HL-60/S4 (cell line): ENCODE data around the gene CYP2U1.

Experiments
- in situ Hi-C: fragments of 300-500 bp; cut with MboI; formaldehyde crosslinking; loops from 2 replicates; pipeline ENCODE4 v1.14.3; 2022; ENCODE audit warnings: low sequenced_read_pairs

CYP2U1 gene

DNA sequence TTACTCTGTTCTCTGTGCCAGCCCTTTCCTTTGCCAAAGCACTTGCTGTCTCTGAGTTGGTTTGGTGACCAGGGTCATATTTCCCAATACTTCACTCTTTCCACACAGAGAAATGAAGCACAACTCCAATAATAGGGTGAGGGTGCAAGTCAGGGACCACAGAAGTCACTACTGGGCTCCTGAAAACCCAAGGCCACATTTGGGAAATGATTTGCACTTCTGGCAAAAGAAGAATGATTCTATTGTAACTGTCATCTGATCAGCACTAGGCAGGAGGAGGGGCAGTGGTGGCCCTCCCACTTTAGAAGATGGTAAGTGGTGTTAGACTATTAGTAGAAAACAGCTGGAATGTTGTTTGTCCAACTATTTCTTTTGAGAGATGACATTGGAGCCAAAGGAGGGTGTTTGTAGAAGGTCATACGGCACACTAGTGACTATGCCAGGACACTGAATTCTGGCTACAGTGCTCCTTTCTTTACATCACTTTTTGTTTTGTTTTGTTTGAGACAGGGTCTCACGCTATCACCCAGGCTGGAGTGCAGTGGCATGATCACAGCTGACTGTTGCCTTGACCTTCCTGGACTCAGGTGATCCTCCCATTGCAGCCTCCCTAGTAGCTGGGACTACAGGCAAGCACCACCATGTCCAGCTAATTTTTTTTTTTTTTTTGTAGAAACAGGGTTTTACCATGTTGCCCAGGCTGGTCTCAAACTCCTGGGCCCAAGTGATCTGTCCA is 47.5 kb downstream of the CYP2U1 start:
- in situ Hi-C loops = no loop called here

DNA sequence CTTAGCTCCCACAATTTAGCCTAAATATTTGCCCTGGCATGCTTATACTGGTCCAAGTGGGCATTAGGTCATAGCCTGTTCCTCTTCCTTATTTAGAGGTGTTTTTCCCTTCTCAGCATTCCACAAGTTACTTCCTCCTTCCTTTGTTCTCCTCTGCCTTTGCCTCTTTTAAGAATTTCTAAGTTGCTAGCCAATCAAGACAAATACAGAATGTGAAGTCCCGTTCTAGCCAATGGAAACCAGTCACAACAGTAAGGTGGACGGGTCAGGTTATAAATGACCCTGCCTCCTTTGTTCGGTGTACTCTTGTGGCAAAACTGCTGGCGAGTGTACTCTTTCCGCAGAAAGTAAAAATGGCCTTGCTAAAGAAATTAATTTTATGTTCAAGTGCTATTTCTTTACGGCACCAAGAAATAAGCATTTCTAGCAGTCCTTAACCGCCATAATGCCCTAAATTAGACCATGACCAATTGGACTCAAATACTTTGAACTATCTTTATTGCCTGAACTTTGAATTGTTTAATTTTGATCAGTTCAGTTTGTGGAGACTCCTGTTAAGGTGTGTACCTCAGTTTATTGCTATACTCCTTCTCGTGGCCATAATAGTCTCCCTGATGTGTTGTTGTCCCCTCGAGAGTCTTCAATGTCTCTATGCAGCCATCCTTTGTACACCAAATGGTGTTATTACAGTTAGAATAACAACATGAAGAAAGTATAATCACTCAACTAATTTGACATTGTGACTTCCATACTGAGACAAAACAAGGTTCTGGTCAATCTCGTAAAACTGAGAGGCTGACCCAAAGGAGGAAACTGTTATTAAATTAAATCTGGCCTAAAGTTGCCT is 56.8 kb downstream of the CYP2U1 start:
- in situ Hi-C loops = no loop called here

DNA sequence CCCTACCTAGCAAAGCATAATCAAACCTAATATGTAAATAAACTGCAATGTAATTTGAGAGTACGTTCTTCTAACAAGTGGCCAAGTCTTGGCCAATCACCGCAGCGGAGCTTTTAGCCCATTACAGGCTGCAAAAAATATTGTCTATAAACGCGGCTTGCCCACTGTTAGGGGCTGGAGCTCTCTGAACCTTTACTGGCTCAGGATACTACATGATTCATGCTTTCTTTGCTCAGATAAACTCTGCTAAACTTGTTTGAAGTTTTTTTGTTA is 57.4 kb downstream of the CYP2U1 start:
- in situ Hi-C loops = no loop called here

DNA sequence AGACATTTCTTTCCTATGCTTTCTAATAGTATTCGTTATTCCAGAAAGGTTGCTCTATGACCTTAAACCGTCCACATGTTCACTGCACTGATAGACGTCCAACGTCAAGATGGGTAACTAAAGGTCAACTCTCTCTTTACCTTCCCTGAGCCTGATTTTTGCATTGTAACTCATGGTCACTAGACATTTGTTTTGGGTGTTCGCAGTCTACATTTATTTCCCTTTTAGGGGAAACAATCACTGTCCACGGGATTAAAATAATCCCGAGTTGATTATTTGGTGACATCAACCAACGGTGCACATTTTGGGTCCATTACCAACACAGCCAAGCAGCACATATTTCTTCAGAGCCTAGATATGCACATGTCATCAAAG is 57.8 kb downstream of the CYP2U1 start:
- in situ Hi-C loops = no loop called here

DNA sequence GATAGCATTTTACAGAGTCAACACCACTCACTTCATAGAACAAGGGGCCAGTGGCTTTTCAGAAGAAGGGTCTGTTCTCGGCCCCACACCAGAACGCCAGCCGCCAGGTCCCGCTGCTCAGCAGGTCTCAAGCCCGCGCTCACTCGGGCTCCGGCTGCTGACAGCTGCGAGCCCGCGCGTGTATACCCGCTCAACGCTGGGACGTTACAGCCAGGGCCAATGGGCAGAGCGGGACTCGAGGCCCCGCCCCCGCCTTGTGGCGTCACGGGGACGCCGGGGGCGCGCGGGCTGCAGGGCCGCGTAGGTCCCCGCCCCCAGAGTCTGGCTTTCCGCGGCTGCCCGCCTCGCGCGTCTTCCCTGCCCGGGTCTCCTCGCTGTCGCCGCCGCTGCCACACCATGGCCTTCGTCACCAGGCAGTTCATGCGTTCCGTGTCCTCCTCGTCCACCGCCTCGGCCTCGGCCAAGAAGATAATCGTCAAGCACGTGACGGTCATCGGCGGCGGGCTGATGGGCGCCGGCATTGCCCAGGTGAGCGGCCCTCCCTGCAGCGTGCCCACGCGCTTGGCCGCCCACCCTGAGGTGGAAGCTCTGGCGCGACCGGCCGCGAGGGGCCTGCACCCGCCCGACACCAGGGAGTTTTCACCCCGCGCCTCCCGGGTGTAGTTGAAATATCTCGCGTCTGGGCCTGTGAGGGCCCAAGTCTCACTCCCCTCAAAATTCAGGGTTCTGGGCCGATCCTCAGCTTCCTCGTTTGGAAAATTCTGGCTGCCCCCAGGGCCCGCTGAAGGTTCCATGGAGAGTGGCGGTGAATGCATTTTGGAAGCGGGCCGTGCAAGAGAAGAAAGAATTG is 58.4 kb downstream of the CYP2U1 start, which contains the start of gene HADH:
Gene HADH (plus strand): TSS at position 353 of the 850 bp plus-strand sequence. CDS start 44 bp downstream, at position 397.
- in situ Hi-C loops = no loop called here

DNA sequence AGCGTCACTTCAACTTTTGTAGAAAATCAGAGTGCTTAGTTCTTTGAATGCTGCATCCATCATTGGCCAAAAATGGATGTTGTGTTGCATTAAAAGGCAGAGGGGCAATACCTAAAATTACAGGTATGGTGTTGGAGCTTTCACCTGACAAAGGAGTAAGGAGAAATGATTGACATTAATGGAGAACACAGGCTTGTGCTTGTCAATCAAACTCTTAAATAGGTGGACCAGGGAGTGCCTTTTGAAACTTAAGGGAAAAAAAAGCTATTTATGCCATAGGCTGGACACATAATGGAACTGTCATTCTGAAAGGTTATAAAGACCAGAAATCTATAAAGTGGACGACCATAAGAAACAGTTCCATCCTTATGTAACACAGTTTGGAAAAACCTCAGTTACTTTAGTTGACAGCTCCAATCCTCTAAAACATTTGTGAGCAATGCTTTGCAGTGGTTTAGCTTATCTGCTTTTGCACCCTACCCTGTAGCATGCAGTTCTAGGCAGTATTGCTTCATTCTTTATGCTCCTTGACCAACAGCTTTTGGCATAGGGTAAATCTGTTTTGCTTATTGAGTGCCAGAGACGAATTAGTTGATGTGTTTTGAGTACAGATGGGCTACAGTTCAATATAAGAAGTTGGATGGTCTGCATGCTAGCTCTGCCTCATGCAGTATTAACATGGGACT is 60.7 kb downstream of the CYP2U1 start:
- in situ Hi-C loops = no loop called here

DNA sequence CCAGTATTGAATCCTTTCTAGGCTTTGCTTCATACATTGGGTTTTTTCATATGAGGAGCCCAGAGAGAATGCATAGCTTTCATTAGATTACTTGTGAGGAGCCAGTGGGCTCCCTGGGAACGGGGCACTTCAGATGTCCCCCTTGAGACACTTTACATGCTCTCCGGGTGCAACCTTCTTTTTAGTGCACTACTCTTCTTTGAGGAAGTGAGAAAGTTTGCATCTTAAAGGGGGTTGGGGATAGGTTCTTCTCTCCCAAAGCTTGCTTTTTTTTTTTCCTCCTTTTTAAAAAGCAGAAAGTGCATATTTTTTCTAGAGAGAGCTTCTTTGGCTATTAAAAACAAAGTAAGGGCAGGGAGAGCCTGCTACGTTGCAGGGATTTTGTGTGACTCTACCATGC is 62.6 kb downstream of the CYP2U1 start:
- in situ Hi-C loops = no loop called here

DNA sequence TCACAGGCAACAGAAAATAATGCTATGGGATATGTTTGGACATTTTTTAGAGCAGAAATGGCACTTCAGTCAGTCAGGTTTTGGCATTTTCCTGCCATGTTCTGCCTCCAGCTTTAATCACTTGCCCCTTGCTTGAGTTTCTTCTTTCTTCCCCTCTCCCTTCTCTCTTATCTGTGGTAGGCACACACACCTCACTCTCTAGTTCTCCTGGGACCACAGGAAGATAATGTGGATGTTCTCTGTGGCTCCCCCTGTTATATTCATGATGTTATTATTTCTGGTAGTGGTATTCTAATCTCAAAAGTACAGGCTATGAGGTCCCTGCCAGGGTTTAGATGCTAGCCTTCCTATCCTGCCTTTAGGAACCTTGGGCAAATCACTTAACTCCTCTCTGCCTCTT is 63.5 kb downstream of the CYP2U1 start:
- in situ Hi-C loops = no loop called here

DNA sequence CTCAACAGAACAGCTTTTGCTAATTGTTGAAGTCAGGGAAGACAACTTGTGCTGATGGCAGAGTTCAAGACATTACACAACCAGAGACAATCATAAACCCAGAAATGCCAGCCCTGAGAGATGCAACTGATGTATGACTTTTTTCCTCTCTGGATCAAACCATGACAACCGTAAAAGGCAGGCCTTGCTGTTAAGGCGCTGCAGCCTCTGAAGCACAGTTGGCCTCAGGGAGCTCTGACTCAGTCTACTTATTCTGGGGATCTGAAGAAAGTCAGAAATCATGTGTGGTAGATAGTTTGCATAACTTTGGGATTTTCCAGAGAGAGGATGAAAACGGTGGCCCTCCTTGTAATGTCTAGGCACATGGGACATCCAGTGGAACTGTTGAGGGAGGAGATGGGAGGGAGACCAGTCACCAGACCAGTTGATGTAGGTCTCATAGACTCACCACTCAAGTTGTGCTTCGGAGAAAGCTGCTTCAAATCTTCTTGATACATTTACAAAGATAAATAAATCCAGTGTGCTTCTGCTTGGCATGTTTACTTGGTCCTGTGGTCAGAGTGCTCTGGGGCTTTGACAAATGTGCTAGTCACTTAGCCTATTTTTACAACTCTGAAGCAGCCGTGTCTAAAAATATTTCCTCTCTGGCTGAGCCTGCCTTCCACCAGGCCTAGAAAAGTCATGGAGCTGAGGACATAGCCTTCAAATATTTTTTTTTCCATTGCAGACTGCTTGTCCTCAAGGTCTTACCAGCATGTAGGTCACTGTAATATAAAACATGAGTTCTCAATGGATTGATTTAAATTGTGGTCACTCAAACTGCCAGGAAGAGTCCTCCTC is 65.8 kb downstream of the CYP2U1 start:
- in situ Hi-C loops = no loop called here

DNA sequence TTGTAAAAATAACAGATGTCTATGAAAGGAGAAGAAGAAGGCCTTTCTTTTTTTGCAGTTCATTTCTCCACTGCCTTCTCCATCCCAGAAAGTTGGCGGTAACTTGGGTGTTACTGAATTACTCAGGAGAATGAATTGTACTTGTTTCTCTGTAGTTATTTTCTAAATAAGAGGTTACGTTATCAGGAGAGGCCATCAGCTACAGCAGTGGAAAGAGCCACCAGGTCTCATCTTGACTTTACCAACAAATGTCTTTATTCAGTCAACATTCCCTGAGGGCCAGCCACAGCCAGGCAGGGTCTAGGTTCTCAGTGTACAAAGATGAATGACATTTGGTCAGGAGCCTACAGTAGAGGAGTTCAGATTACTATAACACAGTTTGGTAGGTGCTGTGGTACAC is 66.4 kb downstream of the CYP2U1 start:
- in situ Hi-C loops = no loop called here

DNA sequence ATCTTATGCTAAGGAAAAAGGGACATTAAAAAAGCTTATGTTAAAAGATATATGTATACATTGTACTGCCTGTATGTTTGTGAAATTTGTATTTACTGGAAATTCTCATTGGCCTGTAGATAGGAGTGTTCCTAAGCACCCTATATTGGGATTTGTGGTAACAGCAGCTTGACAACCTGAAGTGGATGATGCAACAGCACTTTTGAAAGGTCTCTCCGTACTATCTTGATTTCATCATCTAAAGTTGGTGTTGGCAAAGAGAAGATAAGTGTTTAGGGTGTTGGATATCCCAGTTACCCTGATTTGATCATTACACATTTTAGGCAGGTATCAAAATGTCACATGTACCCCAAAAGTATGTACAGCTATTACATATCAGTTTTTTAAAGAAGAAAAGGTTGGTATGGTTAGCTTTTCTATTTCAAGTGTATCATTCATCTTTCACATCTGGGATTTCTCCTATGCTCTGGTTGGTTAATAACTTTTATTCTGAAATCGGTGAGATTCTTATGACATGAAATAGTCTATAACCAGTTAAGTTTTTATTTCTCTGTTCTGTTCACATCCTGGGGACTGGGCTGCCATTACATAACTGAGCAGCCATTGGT is 68.7 kb downstream of the CYP2U1 start:
- in situ Hi-C loops = loop anchor here (25.0 kb wide), 1 partner anchor 562 kb away; no protein-coding TSS in a partner anchor

DNA sequence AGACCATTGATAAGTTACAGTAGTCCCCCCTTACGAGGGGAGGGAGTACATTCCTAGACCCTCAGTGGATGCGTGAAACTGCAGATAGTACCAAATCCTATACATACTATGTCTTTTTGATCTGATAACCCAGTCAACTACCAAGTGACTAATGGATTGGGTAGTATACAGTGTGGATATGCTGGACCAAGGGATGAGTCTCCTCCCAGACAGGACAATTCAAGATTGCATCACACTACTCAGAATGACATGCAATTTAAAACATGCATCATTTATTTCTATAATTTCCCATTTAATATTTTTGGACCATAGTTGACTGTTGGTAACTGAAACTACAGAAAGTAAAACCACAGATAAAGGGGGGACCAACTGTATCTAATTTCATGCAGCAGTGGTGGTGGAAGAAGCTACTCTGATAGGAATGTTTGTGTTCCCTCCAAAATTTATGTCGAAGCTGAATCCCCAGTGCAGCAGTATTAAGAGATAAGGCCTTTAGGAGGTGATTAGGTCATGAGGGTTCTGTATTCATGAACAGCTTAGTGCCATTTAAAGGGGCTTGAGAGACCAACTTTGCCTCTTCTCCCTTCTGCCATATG is 70.3 kb downstream of the CYP2U1 start:
- in situ Hi-C loops = loop anchor here (25.0 kb wide), 1 partner anchor 561 kb away; no protein-coding TSS in a partner anchor
